Effector CD8-positive, alpha-beta T cell (primary cell): ENCODE measurements around the gene SFXN1.

Experiments
- DNase-seq: peaks from one replicate; lab custom pipeline; 2025; lab: John Stamatoyannopoulos, UW

SFXN1 gene

GRCh38 chr5:175465282-175465681 is 13.1 kb upstream of the SFXN1 start:
- DNase-seq, result no peak

GRCh38 chr5:175466700-175467318 is 11.6 kb upstream of the SFXN1 start:
- DNase-seq, result no peak

GRCh38 chr5:175467983-175468690 is 10.2 kb upstream of the SFXN1 start:
- DNase-seq, result no peak

- no peak for DNase-seq
Measured at GRCh38 chr5:175468892-175469291, 9.5 kb upstream of the SFXN1 start.

GRCh38 chr5:175469916-175470315 is 8.4 kb upstream of the SFXN1 start:
- DNase-seq, result no peak

GRCh38 chr5:175470781-175471180 is 7.6 kb upstream of the SFXN1 start:
- no peak for DNase-seq

GRCh38 chr5:175471196-175471595 is 7.2 kb upstream of the SFXN1 start:
- DNase-seq, result no peak

- DNase-seq, result no peak
Measured at GRCh38 chr5:175471628-175472027, 6.7 kb upstream of the SFXN1 start.

- DNase-seq, result no peak
Measured at GRCh38 chr5:175472378-175472777, 6.0 kb upstream of the SFXN1 start.

- DNase-seq, result no peak
Measured at GRCh38 chr5:175475248-175475647, 3.1 kb upstream of the SFXN1 start.

GRCh38 chr5:175477440-175477839 is 920 bp upstream of the SFXN1 start:
- no peak for DNase-seq

- no peak for DNase-seq
Measured at GRCh38 chr5:175478008-175478383, 364 bp upstream of the SFXN1 start.

GRCh38 chr5:175479125-175479881 is 943 bp downstream of the SFXN1 start:
- no peak for DNase-seq

- DNase-seq, result no peak
Measured at GRCh38 chr5:175483337-175483736, 5.0 kb downstream of the SFXN1 start.

GRCh38 chr5:175484322-175484721 is 6.0 kb downstream of the SFXN1 start:
- DNase-seq, result no peak

- DNase-seq, result no peak
Measured at GRCh38 chr5:175484829-175485228, 6.5 kb downstream of the SFXN1 start.

GRCh38 chr5:175485631-175486030 is 7.3 kb downstream of the SFXN1 start:
- no peak for DNase-seq

- DNase-seq, result no peak
Measured at GRCh38 chr5:175487514-175488222, 9.3 kb downstream of the SFXN1 start.

GRCh38 chr5:175489693-175490443 is 11.5 kb downstream of the SFXN1 start:
- DNase-seq, result no peak

GRCh38 chr5:175491223-175491622 is 12.9 kb downstream of the SFXN1 start:
- no peak for DNase-seq

- no peak for DNase-seq
Measured at GRCh38 chr5:175493260-175493659, 14.9 kb downstream of the SFXN1 start.

- no peak for DNase-seq
Measured at GRCh38 chr5:175493726-175494125, 15.4 kb downstream of the SFXN1 start.
